GM12892 (cell line): ENCODE measurements around the gene MAX.

ENCODE experiments used
- POLR2A ChIP-seq: IDR thresholded peaks from 2 replicates; pipeline ENCODE4 v1.6.1; 2011; ENCODE audit warnings: low read depth, low read length, control low read depth
- POLR2AphosphoS5 ChIP-seq: IDR thresholded peaks from 2 replicates; pipeline ENCODE4 v1.6.1; 2011; ENCODE audit warnings: low read depth, low read length, control low read depth
- TAF1 ChIP-seq: IDR thresholded peaks from 2 replicates; pipeline ENCODE4 v1.6.1; 2011; ENCODE audit warnings: low read depth, mild to moderate bottlenecking, control low read depth, low read length, borderline replicate concordance

- TF ChIP-seq POLR2AphosphoS5 (no peak), POLR2A (no peak), TAF1 (no peak)
Observed at GRCh38 chr14:65144170-65144569, 41.9 kb upstream of the MAX start.
